Stimulated activated CD8-positive, alpha-beta memory T cell treated with anti-CD3 and anti-CD28 coated beads, Interleukin-4, amount 100 ng/mL, for 48 hours (primary cell): ENCODE measurements around the gene MAP3K21.

Source experiments
- DNase-seq: peaks from one replicate; pipeline ENCODE4 v3.0.0-alpha.2; 2020

The MAP3K21 gene

GRCh38 chr1:233326811-233327650 lies 493 bp upstream of the MAP3K21 start:
- DNase-seq = peak; percentile 91

GRCh38 chr1:233328142-233328921 lies 808 bp downstream of the MAP3K21 start:
- peak; percentile 36 for DNase-seq

- DNase-seq = no peak
Measured at GRCh38 chr1:233331676-233332519, 4.4 kb downstream of the MAP3K21 start.

GRCh38 chr1:233333086-233333485 lies 5.6 kb downstream of the MAP3K21 start:
- no peak for DNase-seq

- no peak for DNase-seq
Measured at GRCh38 chr1:233334092-233334491, 6.6 kb downstream of the MAP3K21 start.

GRCh38 chr1:233336554-233337456 lies 9.3 kb downstream of the MAP3K21 start:
- no peak for DNase-seq

- DNase-seq = no peak
Measured at GRCh38 chr1:233337505-233337904, 10.0 kb downstream of the MAP3K21 start.

GRCh38 chr1:233338102-233338501 lies 10.6 kb downstream of the MAP3K21 start:
- no peak for DNase-seq

- no peak for DNase-seq
Measured at GRCh38 chr1:233340031-233340555, 12.6 kb downstream of the MAP3K21 start.

- no peak for DNase-seq
Measured at GRCh38 chr1:233340966-233341516, 13.5 kb downstream of the MAP3K21 start.

GRCh38 chr1:233342086-233342485 lies 14.6 kb downstream of the MAP3K21 start:
- no peak for DNase-seq

- no peak for DNase-seq
Measured at GRCh38 chr1:233343262-233343661, 15.7 kb downstream of the MAP3K21 start.

GRCh38 chr1:233347338-233347737 lies 19.8 kb downstream of the MAP3K21 start:
- no peak for DNase-seq

GRCh38 chr1:233349137-233349536 lies 21.6 kb downstream of the MAP3K21 start:
- no peak for DNase-seq

- DNase-seq = no peak
Measured at GRCh38 chr1:233354983-233355382, 27.5 kb downstream of the MAP3K21 start.

- no peak for DNase-seq
Measured at GRCh38 chr1:233355841-233356704, 28.5 kb downstream of the MAP3K21 start.

- DNase-seq = no peak
Measured at GRCh38 chr1:233356705-233356987, 29.1 kb downstream of the MAP3K21 start.

GRCh38 chr1:233357595-233358397 lies 30.3 kb downstream of the MAP3K21 start:
- peak; percentile 26 for DNase-seq

- no peak for DNase-seq
Measured at GRCh38 chr1:233359431-233359830, 31.9 kb downstream of the MAP3K21 start.

GRCh38 chr1:233359905-233360304 lies 32.4 kb downstream of the MAP3K21 start:
- no peak for DNase-seq
